Measurements from ENCODE around the gene KCNIP4. TPM values are rescaled to one million over a fixed set of nuclear protein-coding genes. Genes with fewer than 3 reads are reported as not detected.

KCNIP4 gene
- total and polyA plus RNA-seq, 2 of the 8 experiments (the other 6 are each of a cell fraction or from before 2014, with no cell fraction given), result 0.06 TPM; not detected in 1

DNA sequence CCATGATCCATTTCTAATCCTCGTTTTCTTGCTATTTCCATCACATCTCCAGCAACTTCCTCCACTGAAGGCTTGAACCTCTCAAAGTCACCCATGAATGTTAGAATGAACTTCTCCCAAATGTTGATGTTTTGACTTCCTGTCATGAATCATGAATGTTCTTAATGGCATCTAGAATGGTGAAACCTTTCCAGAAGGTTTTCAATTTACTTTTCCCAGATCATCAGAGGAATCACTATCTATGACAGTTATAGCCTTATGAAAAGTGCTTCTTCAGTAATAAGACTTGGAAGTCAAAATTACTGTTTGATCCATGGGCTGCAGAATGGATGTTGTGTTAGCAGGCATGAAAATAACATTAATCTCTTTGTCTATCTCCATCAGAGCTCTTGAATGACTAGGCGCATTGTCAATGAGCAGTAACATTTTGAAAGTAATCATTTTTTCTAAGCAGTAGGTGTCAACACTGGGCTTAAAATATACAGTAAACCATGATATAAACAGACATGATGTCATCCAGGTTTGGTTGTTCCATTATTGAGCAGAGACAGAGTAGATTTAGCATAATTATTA lies 268.2 kb downstream of the KCNIP4 start (continued):
- TF ChIP-seq, protein P1, sequence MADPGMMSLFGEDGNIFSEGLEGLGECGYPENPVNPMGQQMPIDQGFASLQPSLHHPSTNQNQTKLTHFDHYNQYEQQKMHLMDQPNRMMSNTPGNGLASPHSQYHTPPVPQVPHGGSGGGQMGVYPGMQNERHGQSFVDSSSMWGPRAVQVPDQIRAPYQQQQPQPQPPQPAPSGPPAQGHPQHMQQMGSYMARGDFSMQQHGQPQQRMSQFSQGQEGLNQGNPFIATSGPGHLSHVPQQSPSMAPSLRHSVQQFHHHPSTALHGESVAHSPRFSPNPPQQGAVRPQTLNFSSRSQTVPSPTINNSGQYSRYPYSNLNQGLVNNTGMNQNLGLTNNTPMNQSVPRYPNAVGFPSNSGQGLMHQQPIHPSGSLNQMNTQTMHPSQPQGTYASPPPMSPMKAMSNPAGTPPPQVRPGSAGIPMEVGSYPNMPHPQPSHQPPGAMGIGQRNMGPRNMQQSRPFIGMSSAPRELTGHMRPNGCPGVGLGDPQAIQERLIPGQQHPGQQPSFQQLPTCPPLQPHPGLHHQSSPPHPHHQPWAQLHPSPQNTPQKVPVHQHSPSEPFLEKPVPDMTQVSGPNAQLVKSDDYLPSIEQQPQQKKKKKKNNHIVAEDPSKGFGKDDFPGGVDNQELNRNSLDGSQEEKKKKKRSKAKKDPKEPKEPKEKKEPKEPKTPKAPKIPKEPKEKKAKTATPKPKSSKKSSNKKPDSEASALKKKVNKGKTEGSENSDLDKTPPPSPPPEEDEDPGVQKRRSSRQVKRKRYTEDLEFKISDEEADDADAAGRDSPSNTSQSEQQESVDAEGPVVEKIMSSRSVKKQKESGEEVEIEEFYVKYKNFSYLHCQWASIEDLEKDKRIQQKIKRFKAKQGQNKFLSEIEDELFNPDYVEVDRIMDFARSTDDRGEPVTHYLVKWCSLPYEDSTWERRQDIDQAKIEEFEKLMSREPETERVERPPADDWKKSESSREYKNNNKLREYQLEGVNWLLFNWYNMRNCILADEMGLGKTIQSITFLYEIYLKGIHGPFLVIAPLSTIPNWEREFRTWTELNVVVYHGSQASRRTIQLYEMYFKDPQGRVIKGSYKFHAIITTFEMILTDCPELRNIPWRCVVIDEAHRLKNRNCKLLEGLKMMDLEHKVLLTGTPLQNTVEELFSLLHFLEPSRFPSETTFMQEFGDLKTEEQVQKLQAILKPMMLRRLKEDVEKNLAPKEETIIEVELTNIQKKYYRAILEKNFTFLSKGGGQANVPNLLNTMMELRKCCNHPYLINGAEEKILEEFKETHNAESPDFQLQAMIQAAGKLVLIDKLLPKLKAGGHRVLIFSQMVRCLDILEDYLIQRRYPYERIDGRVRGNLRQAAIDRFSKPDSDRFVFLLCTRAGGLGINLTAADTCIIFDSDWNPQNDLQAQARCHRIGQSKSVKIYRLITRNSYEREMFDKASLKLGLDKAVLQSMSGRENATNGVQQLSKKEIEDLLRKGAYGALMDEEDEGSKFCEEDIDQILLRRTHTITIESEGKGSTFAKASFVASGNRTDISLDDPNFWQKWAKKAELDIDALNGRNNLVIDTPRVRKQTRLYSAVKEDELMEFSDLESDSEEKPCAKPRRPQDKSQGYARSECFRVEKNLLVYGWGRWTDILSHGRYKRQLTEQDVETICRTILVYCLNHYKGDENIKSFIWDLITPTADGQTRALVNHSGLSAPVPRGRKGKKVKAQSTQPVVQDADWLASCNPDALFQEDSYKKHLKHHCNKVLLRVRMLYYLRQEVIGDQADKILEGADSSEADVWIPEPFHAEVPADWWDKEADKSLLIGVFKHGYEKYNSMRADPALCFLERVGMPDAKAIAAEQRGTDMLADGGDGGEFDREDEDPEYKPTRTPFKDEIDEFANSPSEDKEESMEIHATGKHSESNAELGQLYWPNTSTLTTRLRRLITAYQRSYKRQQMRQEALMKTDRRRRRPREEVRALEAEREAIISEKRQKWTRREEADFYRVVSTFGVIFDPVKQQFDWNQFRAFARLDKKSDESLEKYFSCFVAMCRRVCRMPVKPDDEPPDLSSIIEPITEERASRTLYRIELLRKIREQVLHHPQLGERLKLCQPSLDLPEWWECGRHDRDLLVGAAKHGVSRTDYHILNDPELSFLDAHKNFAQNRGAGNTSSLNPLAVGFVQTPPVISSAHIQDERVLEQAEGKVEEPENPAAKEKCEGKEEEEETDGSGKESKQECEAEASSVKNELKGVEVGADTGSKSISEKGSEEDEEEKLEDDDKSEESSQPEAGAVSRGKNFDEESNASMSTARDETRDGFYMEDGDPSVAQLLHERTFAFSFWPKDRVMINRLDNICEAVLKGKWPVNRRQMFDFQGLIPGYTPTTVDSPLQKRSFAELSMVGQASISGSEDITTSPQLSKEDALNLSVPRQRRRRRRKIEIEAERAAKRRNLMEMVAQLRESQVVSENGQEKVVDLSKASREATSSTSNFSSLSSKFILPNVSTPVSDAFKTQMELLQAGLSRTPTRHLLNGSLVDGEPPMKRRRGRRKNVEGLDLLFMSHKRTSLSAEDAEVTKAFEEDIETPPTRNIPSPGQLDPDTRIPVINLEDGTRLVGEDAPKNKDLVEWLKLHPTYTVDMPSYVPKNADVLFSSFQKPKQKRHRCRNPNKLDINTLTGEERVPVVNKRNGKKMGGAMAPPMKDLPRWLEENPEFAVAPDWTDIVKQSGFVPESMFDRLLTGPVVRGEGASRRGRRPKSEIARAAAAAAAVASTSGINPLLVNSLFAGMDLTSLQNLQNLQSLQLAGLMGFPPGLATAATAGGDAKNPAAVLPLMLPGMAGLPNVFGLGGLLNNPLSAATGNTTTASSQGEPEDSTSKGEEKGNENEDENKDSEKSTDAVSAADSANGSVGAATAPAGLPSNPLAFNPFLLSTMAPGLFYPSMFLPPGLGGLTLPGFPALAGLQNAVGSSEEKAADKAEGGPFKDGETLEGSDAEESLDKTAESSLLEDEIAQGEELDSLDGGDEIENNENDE (IDR thresholded peaks at IDR 0.05; ENCODE audit: insufficient replicate concordance, low read length), result no peak
- TF ChIP-seq GTF2F1 (IDR thresholded peaks at IDR 0.05; ENCODE audit: borderline replicate concordance, low read depth, low read length) (no peak), HDAC6 (IDR thresholded peaks at IDR 0.05; ENCODE audit: low read depth, low read length) (no peak), BRCA1 (IDR thresholded peaks at IDR 0.05; ENCODE audit: low read depth, low read length) (no peak), SRF (IDR thresholded peaks at IDR 0.05; ENCODE audit: low read depth, low read length) (no peak), JUND (IDR thresholded peaks at IDR 0.05; ENCODE audit: low read length) (no peak), TEAD4 (IDR thresholded peaks at IDR 0.05; ENCODE audit: low read depth, low read length) (no peak), NRF1 (IDR thresholded peaks at IDR 0.05; ENCODE audit: low read depth, low read length) (no peak), CREB1 (IDR thresholded peaks at IDR 0.05) (no peak)
- TF ChIP-seq, protein P2, sequence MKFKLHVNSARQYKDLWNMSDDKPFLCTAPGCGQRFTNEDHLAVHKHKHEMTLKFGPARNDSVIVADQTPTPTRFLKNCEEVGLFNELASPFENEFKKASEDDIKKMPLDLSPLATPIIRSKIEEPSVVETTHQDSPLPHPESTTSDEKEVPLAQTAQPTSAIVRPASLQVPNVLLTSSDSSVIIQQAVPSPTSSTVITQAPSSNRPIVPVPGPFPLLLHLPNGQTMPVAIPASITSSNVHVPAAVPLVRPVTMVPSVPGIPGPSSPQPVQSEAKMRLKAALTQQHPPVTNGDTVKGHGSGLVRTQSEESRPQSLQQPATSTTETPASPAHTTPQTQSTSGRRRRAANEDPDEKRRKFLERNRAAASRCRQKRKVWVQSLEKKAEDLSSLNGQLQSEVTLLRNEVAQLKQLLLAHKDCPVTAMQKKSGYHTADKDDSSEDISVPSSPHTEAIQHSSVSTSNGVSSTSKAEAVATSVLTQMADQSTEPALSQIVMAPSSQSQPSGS (IDR thresholded peaks at IDR 0.05; ENCODE audit: low read length), result no peak

All from H1 (cell line).